Sciatic nerve (tissue), 2 donors: ENCODE results near the gene KRT6A. TPM values are rescaled to one million over a fixed set of nuclear protein-coding genes. Genes with fewer than 3 reads are reported as not detected.
A peak's percentile ranks its signal among the peaks of the same experiment; 100 is the strongest.

ENCODE experiments used
- ATAC-seq: fragments of 200-7000 bp; cut with Tn5 transposase; one replicate; pipeline ENCODE4 v1.9.1; 2020; ENCODE audit warnings: mild to moderate bottlenecking, moderate library complexity
- DNase-seq: peaks from one replicate; pipeline ENCODE4 v3.0.0-alpha.2; 2020; ENCODE audit warnings: low spot score
- intact Hi-C: fragments of 100-400 bp; cut with DNase I; formaldehyde crosslinking; loops from one replicate; pipeline ENCODE4 v1.14.2; 2022
- total RNA-seq: library from RNA; stranded (reverse); fragmentation: NEBNext Ultra II Directional; extraction: Animal tissue kit (Norgen Biotek cat#: 25700); gene quantifications from one replicate; pipeline ENCODE4 v1.2.1, GENCODE V29; 2021
- donor health status: DM: no; HTN: no; CAD: no.
- donor health status: DM: no; HTN: no; CAD: no.

Gene KRT6A
- total RNA-seq, 1 donor from 2014 or later, result not detected

- DNase-seq, result peak; percentile 49
- intact Hi-C loops, result no loop called here
- no peak for ATAC-seq
These were observed 32.8 kb upstream of the KRT6A start for GRCh38 chr12:52525661-52526499.

- ATAC-seq (no peak), DNase-seq (no peak)
- intact Hi-C loops, result no loop called here
These were observed 32.0 kb upstream of the KRT6A start for GRCh38 chr12:52524898-52525591.

- ATAC-seq, result no peak
- no peak for DNase-seq
- intact Hi-C loops, result no loop called here
These were observed 31.3 kb upstream of the KRT6A start for GRCh38 chr12:52524241-52524897.

GRCh38 chr12:52523824-52524223 lies 30.8 kb upstream of the KRT6A start:
- ATAC-seq, result no peak

GRCh38 chr12:52522346-52523011 lies 29.4 kb upstream of the KRT6A start:
- DNase-seq (peak; percentile 46), ATAC-seq (peak; percentile 49)

More at GRCh38 chr12:52523824-52524223, 30.8 kb upstream of the KRT6A start:
- DNase-seq, result peak; percentile 38
- intact Hi-C loops, result no loop called here

GRCh38 chr12:52521568-52522266 lies 28.7 kb upstream of the KRT6A start:
- no peak for ATAC-seq
- peak; percentile 54 for DNase-seq
- intact Hi-C loops, result no loop called here

More at GRCh38 chr12:52522346-52523011, 29.4 kb upstream of the KRT6A start:
- intact Hi-C loops, result no loop called here

GRCh38 chr12:52521175-52521567 lies 28.1 kb upstream of the KRT6A start:
- intact Hi-C loops, result no loop called here
- peak; percentile 35 for DNase-seq
- peak; percentile 32 for ATAC-seq

GRCh38 chr12:52519826-52520662 lies 27.0 kb upstream of the KRT6A start, which contains the start of gene KRT5:
TSS of gene KRT5 (minus strand) at chr12:52520394. CDS start at chr12:52520296, 98 bp downstream.
- peak; percentile 54 for DNase-seq
- ATAC-seq, result no peak
- intact Hi-C loops, result no loop called here

- DNase-seq (no peak), ATAC-seq (no peak)
- intact Hi-C loops, result no loop called here
These were observed 26.3 kb upstream of the KRT6A start for GRCh38 chr12:52519387-52519703.

- intact Hi-C loops, result no loop called here
- no peak for ATAC-seq
- DNase-seq, result peak; percentile 42
These were observed 25.7 kb upstream of the KRT6A start for GRCh38 chr12:52518574-52519386.

GRCh38 chr12:52517888-52518287 lies 24.8 kb upstream of the KRT6A start:
- ATAC-seq (no peak), DNase-seq (no peak)
- intact Hi-C loops, result no loop called here

GRCh38 chr12:52517005-52517835 lies 24.2 kb upstream of the KRT6A start:
- ATAC-seq, result no peak
- intact Hi-C loops, result no loop called here
- DNase-seq, result peak; percentile 31

- DNase-seq (peak; percentile 34), ATAC-seq (peak; percentile 29)
- intact Hi-C loops, result no loop called here
These were observed 23.1 kb upstream of the KRT6A start for GRCh38 chr12:52515927-52516831.

GRCh38 chr12:52515319-52515646 lies 22.2 kb upstream of the KRT6A start:
- ATAC-seq (peak; percentile 29), DNase-seq (no peak)
- intact Hi-C loops, result no loop called here
